Measurements from ENCODE around the gene PPP4R2.

DNA sequence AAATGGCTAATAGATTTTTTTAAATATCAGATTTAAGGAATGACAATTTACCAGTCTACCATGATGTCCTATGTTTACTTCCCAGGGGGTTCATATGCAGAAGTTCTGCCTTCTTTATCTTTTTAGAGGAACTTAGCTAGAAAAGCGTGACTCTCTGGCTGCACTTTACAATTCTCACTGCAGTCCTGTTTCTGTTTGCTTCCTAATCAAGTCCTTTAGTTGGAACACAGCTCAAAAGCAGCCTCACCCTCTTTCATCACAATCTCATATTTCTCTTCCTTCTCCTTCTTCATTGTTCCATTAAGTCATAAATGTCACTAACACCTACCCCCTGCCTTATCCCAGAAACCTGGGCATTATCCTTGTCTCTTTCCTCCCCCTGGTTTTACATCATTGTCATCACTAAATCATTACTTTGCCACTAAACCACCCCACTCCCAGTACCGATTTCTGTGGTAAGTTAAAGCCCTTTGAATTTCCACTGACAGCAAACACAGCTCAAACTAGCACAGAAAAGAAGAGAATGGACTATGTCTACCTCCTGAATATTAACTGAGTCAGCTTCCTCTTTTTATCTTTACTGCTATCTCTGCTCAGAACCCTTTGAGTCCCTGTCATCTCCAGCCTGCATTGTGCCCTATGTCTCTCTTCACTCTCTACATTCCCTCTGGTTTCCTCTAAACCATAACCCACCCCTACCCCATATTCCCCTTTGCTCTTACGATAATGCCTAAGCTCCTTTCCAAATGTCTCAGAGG is 13.8 kb upstream of the PPP4R2 start:
- TF ChIP-seq, protein P1, sequence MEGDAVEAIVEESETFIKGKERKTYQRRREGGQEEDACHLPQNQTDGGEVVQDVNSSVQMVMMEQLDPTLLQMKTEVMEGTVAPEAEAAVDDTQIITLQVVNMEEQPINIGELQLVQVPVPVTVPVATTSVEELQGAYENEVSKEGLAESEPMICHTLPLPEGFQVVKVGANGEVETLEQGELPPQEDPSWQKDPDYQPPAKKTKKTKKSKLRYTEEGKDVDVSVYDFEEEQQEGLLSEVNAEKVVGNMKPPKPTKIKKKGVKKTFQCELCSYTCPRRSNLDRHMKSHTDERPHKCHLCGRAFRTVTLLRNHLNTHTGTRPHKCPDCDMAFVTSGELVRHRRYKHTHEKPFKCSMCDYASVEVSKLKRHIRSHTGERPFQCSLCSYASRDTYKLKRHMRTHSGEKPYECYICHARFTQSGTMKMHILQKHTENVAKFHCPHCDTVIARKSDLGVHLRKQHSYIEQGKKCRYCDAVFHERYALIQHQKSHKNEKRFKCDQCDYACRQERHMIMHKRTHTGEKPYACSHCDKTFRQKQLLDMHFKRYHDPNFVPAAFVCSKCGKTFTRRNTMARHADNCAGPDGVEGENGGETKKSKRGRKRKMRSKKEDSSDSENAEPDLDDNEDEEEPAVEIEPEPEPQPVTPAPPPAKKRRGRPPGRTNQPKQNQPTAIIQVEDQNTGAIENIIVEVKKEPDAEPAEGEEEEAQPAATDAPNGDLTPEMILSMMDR (IDR thresholded peaks at IDR 0.05; ENCODE audit: low read length), result no peak
- TF ChIP-seq EZH2 (IDR thresholded peaks at IDR 0.05; ENCODE audit: borderline replicate concordance, low read length), result no peak
